ENCODE data around the gene VIL1. TPM values are rescaled to one million over a fixed set of nuclear protein-coding genes. Genes with fewer than 3 reads are reported as not detected.
A peak's percentile ranks its signal among the peaks of the same experiment; 100 is the strongest.

The VIL1 gene
- total and polyA plus RNA-seq, 2 of the 13 experiments (the other 11 are each of a cell fraction or from before 2014, with no cell fraction given) = 287 to 301 TPM

DNA sequence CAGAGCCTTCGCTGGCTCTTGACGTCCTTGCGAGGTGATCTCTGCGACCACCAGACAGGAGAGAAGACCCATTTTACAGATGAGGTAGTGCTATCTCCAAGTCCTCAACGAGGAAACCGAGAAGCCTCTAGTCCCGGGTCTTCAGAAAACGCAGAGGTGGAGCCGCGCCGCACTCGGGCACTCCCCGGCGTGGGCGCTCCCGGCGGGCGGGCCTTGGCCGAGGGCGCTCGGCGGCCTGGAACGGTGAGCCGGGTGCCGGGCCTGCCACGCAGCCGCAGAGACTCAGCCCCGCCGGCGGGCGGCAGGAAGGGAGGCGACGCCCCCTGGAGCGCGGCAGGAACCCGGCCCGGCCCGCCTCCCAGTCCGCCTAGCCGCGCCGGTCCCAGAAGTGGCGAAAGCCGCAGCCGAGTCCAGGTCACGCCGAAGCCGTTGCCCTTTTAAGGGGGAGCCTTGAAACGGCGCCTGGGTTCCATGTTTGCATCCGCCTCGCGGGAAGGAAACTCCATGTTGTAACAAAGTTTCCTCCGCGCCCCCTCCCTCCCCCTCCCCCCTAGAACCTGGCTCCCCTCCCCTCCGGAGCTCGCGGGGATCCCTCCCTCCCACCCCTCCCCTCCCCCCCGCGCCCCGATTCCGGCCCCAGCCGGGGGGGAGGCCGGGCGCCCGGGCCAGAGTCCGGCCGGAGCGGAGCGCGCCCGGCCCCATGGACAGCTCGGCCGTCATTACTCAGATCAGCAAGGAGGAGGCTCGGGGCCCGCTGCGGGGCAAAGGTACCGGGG lies 19.3 kb upstream of the VIL1 start, which contains the start of gene CTDSP1 (continued):
- TF ChIP-seq, protein P1, sequence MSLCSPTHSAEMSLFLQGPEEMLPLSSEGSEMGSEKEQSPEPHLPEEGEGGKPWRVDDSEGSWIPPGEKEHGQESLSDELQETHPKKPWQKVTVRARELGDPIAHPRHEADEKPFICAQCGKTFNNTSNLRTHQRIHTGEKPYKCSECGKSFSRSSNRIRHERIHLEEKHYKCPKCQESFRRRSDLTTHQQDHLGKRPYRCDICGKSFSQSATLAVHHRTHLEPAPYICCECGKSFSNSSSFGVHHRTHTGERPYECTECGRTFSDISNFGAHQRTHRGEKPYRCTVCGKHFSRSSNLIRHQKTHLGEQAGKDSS (CRISPR knock-in tag; IDR thresholded peaks at IDR 0.05; ENCODE audit: borderline replicate concordance, low read depth) = 0 out of 2 replicates have a peak, but pooled peaks have one; percentile 21
- TF ChIP-seq, protein P2, sequence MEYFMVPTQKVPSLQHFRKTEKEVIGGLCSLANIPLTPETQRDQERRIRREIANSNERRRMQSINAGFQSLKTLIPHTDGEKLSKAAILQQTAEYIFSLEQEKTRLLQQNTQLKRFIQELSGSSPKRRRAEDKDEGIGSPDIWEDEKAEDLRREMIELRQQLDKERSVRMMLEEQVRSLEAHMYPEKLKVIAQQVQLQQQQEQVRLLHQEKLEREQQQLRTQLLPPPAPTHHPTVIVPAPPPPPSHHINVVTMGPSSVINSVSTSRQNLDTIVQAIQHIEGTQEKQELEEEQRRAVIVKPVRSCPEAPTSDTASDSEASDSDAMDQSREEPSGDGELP (IDR thresholded peaks at IDR 0.05; ENCODE audit: borderline replicate concordance, low read depth) = no peak
- TF ChIP-seq, protein P3, sequence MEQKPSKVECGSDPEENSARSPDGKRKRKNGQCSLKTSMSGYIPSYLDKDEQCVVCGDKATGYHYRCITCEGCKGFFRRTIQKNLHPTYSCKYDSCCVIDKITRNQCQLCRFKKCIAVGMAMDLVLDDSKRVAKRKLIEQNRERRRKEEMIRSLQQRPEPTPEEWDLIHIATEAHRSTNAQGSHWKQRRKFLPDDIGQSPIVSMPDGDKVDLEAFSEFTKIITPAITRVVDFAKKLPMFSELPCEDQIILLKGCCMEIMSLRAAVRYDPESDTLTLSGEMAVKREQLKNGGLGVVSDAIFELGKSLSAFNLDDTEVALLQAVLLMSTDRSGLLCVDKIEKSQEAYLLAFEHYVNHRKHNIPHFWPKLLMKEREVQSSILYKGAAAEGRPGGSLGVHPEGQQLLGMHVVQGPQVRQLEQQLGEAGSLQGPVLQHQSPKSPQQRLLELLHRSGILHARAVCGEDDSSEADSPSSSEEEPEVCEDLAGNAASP (CRISPR knock-in tag; IDR thresholded peaks at IDR 0.05; ENCODE audit: borderline replicate concordance) = peak; percentile 81
- peak; percentile 80 for TF ChIP-seq GABPB1 (CRISPR knock-in tag; IDR thresholded peaks at IDR 0.05)
- TF ChIP-seq JUND (CRISPR knock-in tag; IDR thresholded peaks at IDR 0.05) = no peak; the same call in 1 of the 2 replicates
- peak; percentile 34; the same call in 1 of the 2 replicates for TF ChIP-seq ZNF777 (CRISPR knock-in tag; IDR thresholded peaks at IDR 0.05)
- TF ChIP-seq, protein P4, sequence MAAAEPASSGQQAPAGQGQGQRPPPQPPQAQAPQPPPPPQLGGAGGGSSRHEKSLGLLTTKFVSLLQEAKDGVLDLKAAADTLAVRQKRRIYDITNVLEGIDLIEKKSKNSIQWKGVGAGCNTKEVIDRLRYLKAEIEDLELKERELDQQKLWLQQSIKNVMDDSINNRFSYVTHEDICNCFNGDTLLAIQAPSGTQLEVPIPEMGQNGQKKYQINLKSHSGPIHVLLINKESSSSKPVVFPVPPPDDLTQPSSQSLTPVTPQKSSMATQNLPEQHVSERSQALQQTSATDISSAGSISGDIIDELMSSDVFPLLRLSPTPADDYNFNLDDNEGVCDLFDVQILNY (CRISPR knock-in tag; conservative IDR thresholded peaks at IDR 0.05) = peak; percentile 62; the same call in 1 of the 2 replicates
- TF ChIP-seq PAF1 (CRISPR knock-in tag; IDR thresholded peaks at IDR 0.05) = no peak
- TF ChIP-seq KLF9 (CRISPR knock-in tag; IDR thresholded peaks at IDR 0.05; ENCODE audit: low read depth) = no peak
- TF ChIP-seq, protein P5, sequence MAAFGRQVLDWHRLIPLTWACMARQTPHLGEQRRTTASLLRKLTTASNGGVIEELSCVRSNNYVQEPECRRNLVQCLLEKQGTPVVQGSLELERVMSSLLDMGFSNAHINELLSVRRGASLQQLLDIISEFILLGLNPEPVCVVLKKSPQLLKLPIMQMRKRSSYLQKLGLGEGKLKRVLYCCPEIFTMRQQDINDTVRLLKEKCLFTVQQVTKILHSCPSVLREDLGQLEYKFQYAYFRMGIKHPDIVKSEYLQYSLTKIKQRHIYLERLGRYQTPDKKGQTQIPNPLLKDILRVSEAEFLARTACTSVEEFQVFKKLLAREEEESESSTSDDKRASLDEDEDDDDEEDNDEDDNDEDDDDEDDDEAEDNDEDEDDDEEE (CRISPR knock-in tag; IDR thresholded peaks at IDR 0.05) = peak; percentile 42; the same call in 1 of the 2 replicates
- TF ChIP-seq, protein P6, sequence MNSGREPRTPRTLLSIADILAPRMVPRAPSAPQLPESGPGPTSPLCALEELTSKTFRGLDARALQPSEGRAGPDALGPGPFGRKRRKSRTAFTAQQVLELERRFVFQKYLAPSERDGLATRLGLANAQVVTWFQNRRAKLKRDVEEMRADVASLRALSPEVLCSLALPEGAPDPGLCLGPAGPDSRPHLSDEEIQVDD (CRISPR knock-in tag; IDR thresholded peaks at IDR 0.05; ENCODE audit: borderline replicate concordance) = no peak; the same call in 1 of the 2 replicates
- peak; percentile 65 for TF ChIP-seq HDAC1 (CRISPR knock-in tag; IDR thresholded peaks at IDR 0.05)
- no peak for TF ChIP-seq ZNF615 (CRISPR knock-in tag; IDR thresholded peaks at IDR 0.05; ENCODE audit: borderline replicate concordance)
- TF ChIP-seq NRL (CRISPR knock-in tag; IDR thresholded peaks at IDR 0.05; ENCODE audit: borderline replicate concordance) = peak; percentile 22; the same call in 1 of the 2 replicates
- TF ChIP-seq, protein P7, sequence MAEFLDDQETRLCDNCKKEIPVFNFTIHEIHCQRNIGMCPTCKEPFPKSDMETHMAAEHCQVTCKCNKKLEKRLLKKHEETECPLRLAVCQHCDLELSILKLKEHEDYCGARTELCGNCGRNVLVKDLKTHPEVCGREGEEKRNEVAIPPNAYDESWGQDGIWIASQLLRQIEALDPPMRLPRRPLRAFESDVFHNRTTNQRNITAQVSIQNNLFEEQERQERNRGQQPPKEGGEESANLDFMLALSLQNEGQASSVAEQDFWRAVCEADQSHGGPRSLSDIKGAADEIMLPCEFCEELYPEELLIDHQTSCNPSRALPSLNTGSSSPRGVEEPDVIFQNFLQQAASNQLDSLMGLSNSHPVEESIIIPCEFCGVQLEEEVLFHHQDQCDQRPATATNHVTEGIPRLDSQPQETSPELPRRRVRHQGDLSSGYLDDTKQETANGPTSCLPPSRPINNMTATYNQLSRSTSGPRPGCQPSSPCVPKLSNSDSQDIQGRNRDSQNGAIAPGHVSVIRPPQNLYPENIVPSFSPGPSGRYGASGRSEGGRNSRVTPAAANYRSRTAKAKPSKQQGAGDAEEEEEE (CRISPR knock-in tag; IDR thresholded peaks at IDR 0.05; ENCODE audit: borderline replicate concordance) = no peak
- no peak for TF ChIP-seq ZNF598 (CRISPR knock-in tag; IDR thresholded peaks at IDR 0.05; ENCODE audit: borderline replicate concordance)
- TF ChIP-seq TAF15 (IDR thresholded peaks at IDR 0.05; ENCODE audit: low read depth, low read length, poor library complexity, severe bottlenecking) = no peak
- TF ChIP-seq RORA (CRISPR knock-in tag; IDR thresholded peaks at IDR 0.05) = no peak
- TF ChIP-seq XRCC5 (optimal IDR thresholded peaks at IDR 0.05; ENCODE audit: low read length) = peak; percentile 64
- no peak for TF ChIP-seq HMG20B (CRISPR knock-in tag; conservative IDR thresholded peaks at IDR 0.05)

Measured in HepG2 (cell line).